Measurements from ENCODE around the gene TLE4.

GRCh38 chr9:79616013-79616412, 44.2 kb downstream of the TLE4 start:
- TF ChIP-seq CTCF (IDR thresholded peaks at IDR 0.05; ENCODE audit: low read length) (no peak), EZH2 (optimal IDR thresholded peaks at IDR 0.05; ENCODE audit: low read depth, low read length) (no peak)
